OCI-LY1 (cell line): ENCODE data around the gene BAHD1.

Source experiments
- H2AFZ ChIP-seq: fragments of 200-600 bp; sonication (generic), shearing (Covaris generic); 2 replicates; pipeline ENCODE4 v1.6.0; 2014; ENCODE audit warnings: antibody characterized with exemption, mild to moderate bottlenecking, low read length
- H3F3A ChIP-seq: fragments of 200-600 bp; sonication (generic), shearing (Covaris generic); 2 replicates; pipeline ENCODE4 v1.6.0; 2014; ENCODE audit warnings: mild to moderate bottlenecking, antibody characterized with exemption, low read length, moderate library complexity; ENCODE audit not compliant: insufficient read depth
- H3K27ac ChIP-seq: fragments of 200-600 bp; sonication (generic); 2 replicates; pipeline ENCODE4 v1.5.1; 2014; ENCODE audit warnings: low read length, mixed run types, mild to moderate bottlenecking, low read depth; ENCODE audit not compliant: poor library complexity, severe bottlenecking
- H3K27me3 ChIP-seq: fragments of 200-600 bp; sonication (generic); 2 replicates; pipeline ENCODE4 v1.6.0; 2014; ENCODE audit warnings: antibody characterized with exemption, mild to moderate bottlenecking, low read length, moderate library complexity; ENCODE audit not compliant: insufficient read depth
- H3K36me3 ChIP-seq: fragments of 200-600 bp; sonication (generic); 2 replicates; pipeline ENCODE4 v1.6.1; 2014; ENCODE audit warnings: mild to moderate bottlenecking, antibody characterized with exemption, low read length, moderate library complexity, mixed read lengths; ENCODE audit not compliant: insufficient read depth
- H3K4me1 ChIP-seq: fragments of 200-600 bp; sonication (generic); 2 replicates; pipeline ENCODE4 v1.5.1; 2014; ENCODE audit warnings: mild to moderate bottlenecking, low read length, moderate library complexity; ENCODE audit not compliant: insufficient read depth, severe bottlenecking
- H3K4me2 ChIP-seq: fragments of 200-600 bp; sonication (generic), shearing (Covaris generic); 2 replicates; pipeline ENCODE4 v1.6.1; 2014; ENCODE audit warnings: low read length
- H3K4me3 ChIP-seq: fragments of 200-600 bp; sonication (generic); 2 replicates; pipeline ENCODE4 v1.5.1; 2014; ENCODE audit warnings: low read length, low read depth, mild to moderate bottlenecking, mixed read lengths; ENCODE audit not compliant: poor library complexity, severe bottlenecking
- H3K79me2 ChIP-seq: fragments of 200-600 bp; shearing (Covaris generic); 2 replicates; pipeline ENCODE4 v1.6.1; 2016; ENCODE audit warnings: mixed run types, low read length, mixed read lengths; ENCODE audit not compliant: insufficient read depth
- H3K9ac ChIP-seq: fragments of 200-600 bp; sonication (generic), shearing (Covaris generic); 2 replicates; pipeline ENCODE4 v1.6.1; 2014; ENCODE audit warnings: mild to moderate bottlenecking, low read length, mixed read lengths
- H3K9me2 ChIP-seq: fragments of 200-600 bp; sonication (generic), shearing (Covaris generic); 2 replicates; pipeline ENCODE4 v1.6.1; 2014; ENCODE audit warnings: low read depth, mild to moderate bottlenecking, low read length, mixed read lengths
- H3K9me3 ChIP-seq: fragments of 200-600 bp; shearing (Covaris generic); 2 replicates; pipeline ENCODE4 v1.6.1; 2014; ENCODE audit warnings: low read length, mixed read lengths
- H4K20me1 ChIP-seq: fragments of 200-600 bp; sonication (generic), shearing (Covaris generic); 2 replicates; pipeline ENCODE4 v1.6.0; 2016; ENCODE audit warnings: mild to moderate bottlenecking, low read length; ENCODE audit not compliant: insufficient read depth
- EZH2 ChIP-seq: fragments of 200-600 bp; sonication (generic), shearing (Covaris generic); IDR thresholded peaks from 2 replicates; pipeline ENCODE4 v1.8.0; 2017; ENCODE audit warnings: borderline replicate concordance, mixed run types, mild to moderate bottlenecking, antibody characterized with exemption, low read length, moderate library complexity, mixed read lengths
- TF ChIP-seq, protein P1 (sequence below): fragments of 200-600 bp; sonication (generic), shearing (Covaris generic); IDR thresholded peaks from 2 replicates; pipeline ENCODE4 v1.5.1; 2017; ENCODE audit warnings: mild to moderate bottlenecking, antibody characterized with exemption, low read length, moderate library complexity, mixed read lengths

The BAHD1 gene

DNA sequence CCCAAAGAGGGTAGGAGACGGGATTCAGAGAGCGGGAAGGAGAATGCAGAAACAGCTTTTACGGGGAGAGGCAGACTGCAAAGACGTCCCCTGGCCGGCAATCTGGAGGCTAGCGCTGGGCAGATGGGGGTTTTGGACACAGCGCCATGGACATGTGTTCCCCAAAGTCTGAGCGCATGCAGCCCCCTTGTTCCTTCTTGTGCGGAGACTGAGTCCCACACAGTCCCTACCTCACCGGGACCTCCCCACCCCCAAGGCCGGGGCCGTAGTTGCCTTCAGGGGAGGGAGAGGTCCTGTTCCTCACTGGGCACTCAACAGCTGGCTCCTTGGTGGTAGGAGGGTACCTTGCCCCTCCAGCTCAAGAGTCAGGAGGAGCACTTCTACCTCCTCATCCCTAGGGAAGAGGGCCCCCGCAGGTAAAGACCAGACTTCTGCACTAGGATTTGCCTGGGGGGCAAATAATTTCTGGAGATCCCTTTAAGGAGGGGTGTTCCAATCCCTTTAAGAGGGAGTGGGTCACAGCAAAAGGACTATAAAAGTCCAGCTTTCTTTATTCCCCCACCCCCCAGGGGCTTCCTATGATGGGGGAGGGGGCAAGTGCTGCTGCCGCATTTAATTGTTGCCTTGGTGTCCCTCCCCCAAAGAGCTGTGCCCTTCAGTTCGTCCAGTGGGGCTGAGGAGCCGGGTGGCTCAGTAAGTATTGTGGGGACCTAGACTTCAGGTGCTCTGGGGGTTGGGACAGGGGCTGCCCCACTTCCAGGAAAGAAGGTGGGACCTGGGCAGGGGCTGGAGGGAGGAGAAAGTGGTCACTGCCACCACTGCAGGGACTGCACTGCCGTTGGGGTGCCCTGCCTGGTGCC is 3.6 kb upstream of the BAHD1 start:
- H3K9me2 ChIP-seq, result no peaks in the 10 kb centered on the region
- no peaks in the 10 kb centered on the region for H3K9me3 ChIP-seq
- H3F3A ChIP-seq, result no peaks in the 10 kb centered on the region
- H3K4me1 ChIP-seq, result peaks cover 15% of the 10 kb centered on the region
- no peak overlapping the region for H3K4me3 ChIP-seq
- no peaks in the 10 kb centered on the region for H4K20me1 ChIP-seq
- H3K27me3 ChIP-seq, result peaks cover 12% of the 10 kb centered on the region; the same call in 1 of the 2 replicates
- H3K79me2 ChIP-seq, result no peaks in the 10 kb centered on the region
- H3K4me2 ChIP-seq, result no peak overlapping the region
- no peak overlapping the region for H3K27ac ChIP-seq
- H3K36me3 ChIP-seq, result no peaks in the 10 kb centered on the region
- H2AFZ ChIP-seq, result no peak overlapping the region
- no peak for TF ChIP-seq EZH2
- TF ChIP-seq, protein P1, sequence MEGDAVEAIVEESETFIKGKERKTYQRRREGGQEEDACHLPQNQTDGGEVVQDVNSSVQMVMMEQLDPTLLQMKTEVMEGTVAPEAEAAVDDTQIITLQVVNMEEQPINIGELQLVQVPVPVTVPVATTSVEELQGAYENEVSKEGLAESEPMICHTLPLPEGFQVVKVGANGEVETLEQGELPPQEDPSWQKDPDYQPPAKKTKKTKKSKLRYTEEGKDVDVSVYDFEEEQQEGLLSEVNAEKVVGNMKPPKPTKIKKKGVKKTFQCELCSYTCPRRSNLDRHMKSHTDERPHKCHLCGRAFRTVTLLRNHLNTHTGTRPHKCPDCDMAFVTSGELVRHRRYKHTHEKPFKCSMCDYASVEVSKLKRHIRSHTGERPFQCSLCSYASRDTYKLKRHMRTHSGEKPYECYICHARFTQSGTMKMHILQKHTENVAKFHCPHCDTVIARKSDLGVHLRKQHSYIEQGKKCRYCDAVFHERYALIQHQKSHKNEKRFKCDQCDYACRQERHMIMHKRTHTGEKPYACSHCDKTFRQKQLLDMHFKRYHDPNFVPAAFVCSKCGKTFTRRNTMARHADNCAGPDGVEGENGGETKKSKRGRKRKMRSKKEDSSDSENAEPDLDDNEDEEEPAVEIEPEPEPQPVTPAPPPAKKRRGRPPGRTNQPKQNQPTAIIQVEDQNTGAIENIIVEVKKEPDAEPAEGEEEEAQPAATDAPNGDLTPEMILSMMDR, result no peak
- no peak overlapping the region for H3K9ac ChIP-seq

DNA sequence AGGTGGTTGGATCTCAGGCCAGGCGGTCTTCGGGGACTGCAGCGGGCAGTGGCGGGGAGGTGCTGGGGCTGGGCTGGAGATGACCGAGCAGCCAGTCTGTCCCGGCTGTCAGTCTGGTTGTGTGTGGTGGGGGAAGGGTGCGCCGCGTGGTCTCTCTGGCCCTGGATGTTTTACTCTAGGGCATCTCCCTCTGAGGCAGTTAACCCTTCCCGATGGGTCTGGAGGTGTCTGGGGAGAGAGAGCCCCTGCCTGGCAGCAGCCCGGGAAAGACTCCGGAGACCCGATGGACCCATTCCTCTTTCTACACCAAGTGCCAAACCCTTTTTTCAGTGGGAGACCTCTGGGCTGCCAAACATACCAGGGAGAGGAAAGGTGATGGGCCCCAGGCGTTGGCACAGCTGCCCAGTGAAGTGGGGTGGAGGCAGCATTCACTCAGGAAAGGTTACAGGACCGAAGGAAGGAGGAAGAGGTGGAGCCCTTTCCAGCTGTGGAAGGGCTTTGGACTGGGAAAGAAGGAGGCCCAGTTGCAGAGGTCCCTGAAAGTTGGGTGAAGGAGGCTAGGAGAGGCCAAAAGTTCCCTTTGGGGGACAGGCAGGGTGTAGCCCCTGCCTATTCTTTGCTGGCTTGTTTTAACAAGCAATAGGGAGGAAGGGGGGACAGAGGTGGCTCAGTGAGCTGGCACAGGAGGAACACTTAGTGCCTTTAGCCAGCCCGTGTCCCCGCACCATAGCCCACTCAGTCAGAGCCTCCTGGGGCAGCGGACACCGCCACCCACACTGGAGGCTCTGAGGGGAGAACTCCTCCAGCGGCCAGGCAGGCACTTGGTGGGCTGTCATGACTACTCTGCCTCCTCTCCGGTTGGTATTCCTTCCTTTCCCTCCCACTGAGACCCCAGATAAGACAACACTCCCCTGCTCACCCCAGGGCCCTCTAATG is 2.7 kb upstream of the BAHD1 start:
- TF ChIP-seq, protein P1, result no peak
- TF ChIP-seq EZH2, result no peak
- no peak overlapping the region for H3K9ac ChIP-seq
- no peaks in the 10 kb centered on the region for H3F3A ChIP-seq
- H3K27me3 ChIP-seq, result peaks cover 16% of the 10 kb centered on the region; the same call in 1 of the 2 replicates
- no peaks in the 10 kb centered on the region for H3K9me2 ChIP-seq
- no peak overlapping the region for H2AFZ ChIP-seq
- no peaks in the 10 kb centered on the region for H3K9me3 ChIP-seq
- H3K4me3 ChIP-seq, result no peak overlapping the region
- H3K36me3 ChIP-seq, result no peaks in the 10 kb centered on the region
- 0 out of 2 replicates have a peak, but pooled peaks cover 3% of the 10 kb centered on the region for H4K20me1 ChIP-seq
- H3K27ac ChIP-seq, result no peak overlapping the region
- H3K4me1 ChIP-seq, result peaks cover 22% of the 10 kb centered on the region
- no peaks in the 10 kb centered on the region for H3K79me2 ChIP-seq
- H3K4me2 ChIP-seq, result no peak overlapping the region

DNA sequence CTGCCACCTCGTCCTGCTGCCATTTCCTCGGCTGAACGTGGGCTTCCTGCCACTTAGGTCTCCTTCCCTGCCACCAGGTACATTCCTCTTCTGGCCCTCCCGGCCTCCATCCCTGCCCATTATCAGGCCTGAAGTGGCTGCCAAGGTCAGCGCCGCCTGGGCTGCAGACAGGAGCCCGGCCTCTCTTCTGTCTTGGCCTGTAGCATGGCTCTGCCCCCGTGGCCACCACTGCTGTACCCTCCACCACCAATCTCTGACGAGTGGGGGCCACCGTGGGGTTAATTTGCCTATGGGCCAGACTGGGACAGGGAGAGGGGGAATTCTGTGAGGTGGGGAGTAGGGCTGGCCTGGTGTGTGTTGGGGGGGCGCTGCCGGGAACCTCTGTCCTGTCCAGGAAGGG is 2.0 kb upstream of the BAHD1 start:
- no peak overlapping the region for H2AFZ ChIP-seq
- no peak overlapping the region for H3K9ac ChIP-seq
- H3F3A ChIP-seq, result no peaks in the 10 kb centered on the region
- no peak for TF ChIP-seq EZH2
- TF ChIP-seq, protein P1, result no peak
- no peak overlapping the region for H3K27ac ChIP-seq
- H3K4me2 ChIP-seq, result no peak overlapping the region
- H3K9me3 ChIP-seq, result no peaks in the 10 kb centered on the region
- peaks cover 22% of the 10 kb centered on the region for H3K4me1 ChIP-seq
- no peaks in the 10 kb centered on the region for H3K79me2 ChIP-seq
- no peaks in the 10 kb centered on the region for H3K9me2 ChIP-seq
- peaks cover 4% of the 10 kb centered on the region; the same call in 1 of the 2 replicates for H4K20me1 ChIP-seq
- no peak overlapping the region for H3K4me3 ChIP-seq
- peaks cover 16% of the 10 kb centered on the region for H3K27me3 ChIP-seq
- no peaks in the 10 kb centered on the region; the same call in 1 of the 2 replicates for H3K36me3 ChIP-seq
